ENCODE measurements around the gene TCL1B.
"Not testable (repeated sequence)": the region's sequence is repeated elsewhere in the genome, so short reads cannot be mapped to it uniquely, and the experiment has no call there.

TCL1B gene

DNA sequence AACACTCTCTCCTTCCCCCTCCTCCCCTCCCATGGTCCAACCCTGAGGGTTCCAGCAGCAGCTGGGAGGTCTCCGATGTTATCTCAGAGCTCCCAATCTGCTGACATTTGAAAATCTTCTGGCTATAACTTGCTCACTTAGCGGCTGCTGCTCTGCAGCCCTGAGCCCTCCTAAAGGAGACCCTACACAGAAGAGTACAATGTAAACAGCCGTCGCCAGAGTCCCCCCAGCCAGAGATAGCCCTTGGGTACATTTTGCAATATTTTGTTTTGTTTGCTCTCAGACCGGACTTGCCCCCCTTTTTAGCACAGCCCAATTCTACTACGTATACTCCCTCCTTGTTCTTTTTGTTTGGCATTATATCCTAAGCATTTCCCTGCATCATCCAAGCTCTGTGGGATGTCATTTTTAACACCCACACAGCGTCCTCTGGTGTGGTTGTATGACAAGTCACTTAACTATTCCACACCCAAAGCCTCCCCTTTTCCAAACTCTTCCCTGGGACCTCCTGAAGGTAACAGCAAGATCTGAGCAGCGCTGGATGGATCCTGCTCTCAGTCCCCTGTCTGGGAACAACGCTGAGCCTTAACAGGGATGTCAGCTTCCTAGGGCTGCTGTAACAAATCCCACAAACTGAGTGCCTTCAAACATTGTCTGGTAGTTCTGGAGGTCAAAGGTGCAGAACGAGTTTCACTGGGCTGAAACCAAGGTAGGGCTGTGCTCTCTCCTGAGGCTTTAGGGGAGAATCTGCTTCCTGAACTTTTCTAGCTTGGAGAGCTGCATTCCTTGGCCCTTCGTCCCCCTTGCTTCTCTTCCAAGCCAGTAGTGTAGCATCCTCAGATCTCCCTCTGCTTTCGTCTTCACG, 25.3 kb upstream of the TCL1B start:
- Histone ChIP-seq H3K27ac (no peak overlapping the region), H3K4me3 (no peak overlapping the region)
- DNase-seq (ENCODE audit: low spot score): no peak
- TF ChIP-seq, protein P1, sequence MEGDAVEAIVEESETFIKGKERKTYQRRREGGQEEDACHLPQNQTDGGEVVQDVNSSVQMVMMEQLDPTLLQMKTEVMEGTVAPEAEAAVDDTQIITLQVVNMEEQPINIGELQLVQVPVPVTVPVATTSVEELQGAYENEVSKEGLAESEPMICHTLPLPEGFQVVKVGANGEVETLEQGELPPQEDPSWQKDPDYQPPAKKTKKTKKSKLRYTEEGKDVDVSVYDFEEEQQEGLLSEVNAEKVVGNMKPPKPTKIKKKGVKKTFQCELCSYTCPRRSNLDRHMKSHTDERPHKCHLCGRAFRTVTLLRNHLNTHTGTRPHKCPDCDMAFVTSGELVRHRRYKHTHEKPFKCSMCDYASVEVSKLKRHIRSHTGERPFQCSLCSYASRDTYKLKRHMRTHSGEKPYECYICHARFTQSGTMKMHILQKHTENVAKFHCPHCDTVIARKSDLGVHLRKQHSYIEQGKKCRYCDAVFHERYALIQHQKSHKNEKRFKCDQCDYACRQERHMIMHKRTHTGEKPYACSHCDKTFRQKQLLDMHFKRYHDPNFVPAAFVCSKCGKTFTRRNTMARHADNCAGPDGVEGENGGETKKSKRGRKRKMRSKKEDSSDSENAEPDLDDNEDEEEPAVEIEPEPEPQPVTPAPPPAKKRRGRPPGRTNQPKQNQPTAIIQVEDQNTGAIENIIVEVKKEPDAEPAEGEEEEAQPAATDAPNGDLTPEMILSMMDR (IDR thresholded peaks at IDR 0.05): no peak

DNA sequence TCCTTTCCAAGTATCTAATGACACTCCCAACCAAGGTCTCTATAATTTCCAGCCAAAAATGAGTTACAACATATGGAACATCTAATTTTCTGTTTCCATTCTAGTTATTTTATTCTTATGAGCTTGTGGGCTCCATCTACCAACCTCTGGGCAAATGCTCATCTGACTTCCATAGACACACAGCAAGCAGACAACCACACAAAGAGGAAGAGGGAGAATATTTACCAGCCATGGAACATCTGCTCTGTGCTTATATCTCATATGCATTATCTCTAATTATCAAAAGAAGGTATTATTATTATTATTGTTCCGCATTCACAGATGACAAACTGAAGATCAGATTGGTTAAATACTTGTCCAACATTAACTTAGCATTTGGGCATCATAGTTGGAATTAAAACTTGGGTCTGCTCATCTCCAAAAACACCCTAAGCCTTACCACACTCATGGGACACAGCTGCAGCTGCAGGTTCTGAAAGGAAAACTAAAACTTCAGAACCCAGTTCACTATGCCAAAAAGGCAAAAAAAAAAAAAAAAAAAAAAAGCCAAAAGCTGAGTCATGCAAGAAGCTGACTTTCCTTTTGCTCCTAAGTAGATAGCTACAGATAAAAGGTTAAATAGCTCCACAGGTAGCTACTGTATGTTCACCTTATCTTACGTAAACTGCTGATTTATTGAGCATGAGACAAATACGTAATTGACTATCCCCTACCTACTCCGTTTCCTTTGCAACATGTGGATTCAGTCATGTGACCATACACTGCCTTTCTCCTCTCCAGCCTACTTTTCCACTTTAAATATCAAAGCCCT, 23.6 kb upstream of the TCL1B start:
- no peak overlapping the region for H3K27ac ChIP-seq
- DNase-seq (ENCODE audit: low spot score): no peak

DNA sequence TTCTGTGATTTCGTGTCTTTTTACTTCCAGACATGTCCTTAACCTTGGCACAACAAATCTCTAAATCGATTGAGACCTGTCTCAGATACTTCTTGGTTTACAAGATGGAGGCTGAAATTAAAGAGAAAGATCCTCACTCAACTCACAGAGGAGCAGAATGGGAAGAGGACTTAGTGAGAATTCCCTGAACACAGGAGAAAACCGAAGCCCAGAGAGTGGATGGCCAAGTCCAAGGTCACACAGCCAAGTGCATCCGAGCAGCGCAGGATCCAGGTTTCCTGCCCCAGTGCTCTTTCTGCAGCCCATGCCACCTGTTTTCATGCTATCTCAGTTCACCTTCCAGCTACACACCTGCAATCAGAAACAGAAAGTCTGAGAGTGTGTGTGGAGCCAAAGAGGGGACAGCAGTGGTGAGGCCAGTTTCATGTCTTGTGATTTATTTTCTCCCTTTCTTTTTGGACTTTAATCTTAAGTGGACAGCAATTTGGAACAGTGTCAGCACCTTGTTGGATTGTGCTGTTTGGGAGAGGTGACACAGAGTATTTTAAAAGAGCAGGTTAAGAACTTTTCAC, 22.9 kb upstream of the TCL1B start:
- DNase-seq (ENCODE audit: low spot score): no peak
- H3K4me3 ChIP-seq: peak overlapping the region; percentile 45
- TF ChIP-seq, protein P1 (IDR thresholded peaks at IDR 0.05): no peak

More for the DNA sequence above, 23.6 kb upstream of the TCL1B start:
- TF ChIP-seq, protein P1 (IDR thresholded peaks at IDR 0.05): no peak
- peak overlapping the region; percentile 45 for H3K4me3 ChIP-seq

DNA sequence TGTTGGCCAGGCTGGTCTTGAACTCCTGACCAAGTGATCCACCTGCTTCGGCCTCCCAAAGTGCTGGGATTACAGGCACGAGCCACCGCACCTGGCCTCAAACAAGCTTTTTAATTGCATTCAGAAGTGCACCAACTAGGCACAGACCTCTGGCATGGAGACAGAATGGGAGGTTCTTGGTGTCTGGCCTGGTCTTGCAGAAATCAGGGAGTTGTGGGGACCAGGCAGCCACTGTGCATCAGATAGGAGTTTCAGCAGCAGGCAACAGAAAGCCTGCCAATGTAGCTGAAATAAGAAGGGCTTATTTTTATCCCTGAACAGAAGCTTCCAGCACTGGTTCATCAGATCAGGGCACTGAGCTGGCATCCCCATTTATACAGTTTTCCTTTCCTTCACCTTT, 22.2 kb upstream of the TCL1B start:
- H3K27ac ChIP-seq: no peak overlapping the region
- DNase-seq (ENCODE audit: low spot score): no peak
- TF ChIP-seq, protein P1 (IDR thresholded peaks at IDR 0.05): no peak
- no peak overlapping the region for H3K4me3 ChIP-seq

More for the DNA sequence above, 22.9 kb upstream of the TCL1B start:
- no peak overlapping the region for H3K27ac ChIP-seq

DNA sequence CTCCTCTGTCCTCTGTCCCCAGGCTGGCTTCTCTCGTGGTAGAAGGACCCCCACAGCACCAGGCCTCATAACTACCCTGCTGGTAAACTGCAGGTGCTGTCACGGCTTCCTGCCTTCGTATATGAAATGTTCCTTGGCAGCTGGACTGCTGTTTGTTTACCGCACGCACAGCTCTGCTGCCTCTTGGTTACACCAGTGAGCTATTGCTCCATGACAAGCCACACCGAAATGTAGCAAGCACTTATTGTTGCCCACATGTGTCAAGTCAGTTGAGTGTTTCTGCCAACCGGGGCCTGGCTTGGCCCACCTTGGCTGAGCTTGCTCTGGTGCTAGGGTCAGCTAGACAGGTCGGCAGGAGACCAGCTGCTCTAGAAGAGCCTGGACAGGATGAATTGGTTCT, 21.7 kb upstream of the TCL1B start:
- Histone ChIP-seq H3K27ac (no peak overlapping the region), H3K4me3 (no peak overlapping the region)
- TF ChIP-seq, protein P1 (IDR thresholded peaks at IDR 0.05): no peak
- DNase-seq (ENCODE audit: low spot score): no peak

DNA sequence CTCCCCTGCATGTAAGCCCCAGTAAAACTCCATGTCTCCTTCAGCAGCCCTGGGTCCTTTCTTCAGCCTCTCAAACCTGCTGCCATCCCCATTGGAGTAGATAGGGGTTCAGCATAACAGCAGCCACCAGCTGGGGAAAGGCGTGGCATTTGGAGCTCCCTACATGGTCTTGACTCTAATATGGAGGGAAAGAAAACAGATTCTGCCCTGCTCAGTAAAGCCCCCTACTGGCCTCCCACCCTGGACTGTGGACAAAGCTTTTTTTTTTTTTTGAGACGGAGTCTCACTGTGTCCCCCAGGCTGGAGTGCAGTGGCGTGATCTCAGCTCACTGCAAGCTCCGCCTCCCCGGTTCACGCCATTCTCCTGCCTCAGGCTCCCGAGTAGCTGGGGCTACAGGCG, 20.7 kb upstream of the TCL1B start:
- H3K27ac ChIP-seq; H3K4me3 ChIP-seq; DNase-seq (ENCODE audit: low spot score): not testable (repeated sequence)

DNA sequence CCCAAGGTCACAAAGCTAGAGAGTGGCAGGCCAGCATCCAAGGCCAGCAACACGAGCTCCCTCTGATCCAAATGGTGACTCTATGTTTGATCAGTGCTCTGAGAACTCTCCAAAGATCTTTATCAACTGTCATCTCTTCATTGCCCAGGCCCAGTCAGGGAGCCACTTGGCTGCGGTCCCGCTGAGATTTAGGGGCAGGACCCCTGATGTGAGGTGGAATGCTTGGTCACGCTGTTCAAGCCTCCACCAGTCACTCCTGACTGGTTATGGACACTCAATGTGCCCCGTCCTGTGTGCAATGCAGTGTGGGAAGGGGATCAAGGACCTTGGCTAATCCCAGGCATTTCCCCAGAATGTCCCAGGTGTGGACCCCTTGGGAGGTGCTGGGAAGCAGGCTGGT, 19.8 kb upstream of the TCL1B start:
- TF ChIP-seq, protein P1 (IDR thresholded peaks at IDR 0.05): no peak
- Histone ChIP-seq H3K4me3 (no peak overlapping the region), H3K27ac (no peak overlapping the region)
- DNase-seq (ENCODE audit: low spot score): no peak

Data from coronary artery (tissue), 2 donors.